Stimulated activated CD4-positive, alpha-beta T cell treated with anti-CD3 and anti-CD28 coated beads, Interleukin-2, amount 100 ng/mL, for 24 hours (primary cell): ENCODE results near the gene BFAR.
A peak's percentile ranks its signal among the peaks of the same experiment; 100 is the strongest.
"Not testable (repeated sequence)": the region's sequence is repeated elsewhere in the genome, so short reads cannot be mapped to it uniquely, and the experiment has no call there.

Experiments
- DNase-seq, 2 donors: peaks; one replicate each; pipeline ENCODE4 v3.0.0-alpha.2; 2020

Gene BFAR, protein sequence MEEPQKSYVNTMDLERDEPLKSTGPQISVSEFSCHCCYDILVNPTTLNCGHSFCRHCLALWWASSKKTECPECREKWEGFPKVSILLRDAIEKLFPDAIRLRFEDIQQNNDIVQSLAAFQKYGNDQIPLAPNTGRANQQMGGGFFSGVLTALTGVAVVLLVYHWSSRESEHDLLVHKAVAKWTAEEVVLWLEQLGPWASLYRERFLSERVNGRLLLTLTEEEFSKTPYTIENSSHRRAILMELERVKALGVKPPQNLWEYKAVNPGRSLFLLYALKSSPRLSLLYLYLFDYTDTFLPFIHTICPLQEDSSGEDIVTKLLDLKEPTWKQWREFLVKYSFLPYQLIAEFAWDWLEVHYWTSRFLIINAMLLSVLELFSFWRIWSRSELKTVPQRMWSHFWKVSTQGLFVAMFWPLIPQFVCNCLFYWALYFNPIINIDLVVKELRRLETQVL

DNA sequence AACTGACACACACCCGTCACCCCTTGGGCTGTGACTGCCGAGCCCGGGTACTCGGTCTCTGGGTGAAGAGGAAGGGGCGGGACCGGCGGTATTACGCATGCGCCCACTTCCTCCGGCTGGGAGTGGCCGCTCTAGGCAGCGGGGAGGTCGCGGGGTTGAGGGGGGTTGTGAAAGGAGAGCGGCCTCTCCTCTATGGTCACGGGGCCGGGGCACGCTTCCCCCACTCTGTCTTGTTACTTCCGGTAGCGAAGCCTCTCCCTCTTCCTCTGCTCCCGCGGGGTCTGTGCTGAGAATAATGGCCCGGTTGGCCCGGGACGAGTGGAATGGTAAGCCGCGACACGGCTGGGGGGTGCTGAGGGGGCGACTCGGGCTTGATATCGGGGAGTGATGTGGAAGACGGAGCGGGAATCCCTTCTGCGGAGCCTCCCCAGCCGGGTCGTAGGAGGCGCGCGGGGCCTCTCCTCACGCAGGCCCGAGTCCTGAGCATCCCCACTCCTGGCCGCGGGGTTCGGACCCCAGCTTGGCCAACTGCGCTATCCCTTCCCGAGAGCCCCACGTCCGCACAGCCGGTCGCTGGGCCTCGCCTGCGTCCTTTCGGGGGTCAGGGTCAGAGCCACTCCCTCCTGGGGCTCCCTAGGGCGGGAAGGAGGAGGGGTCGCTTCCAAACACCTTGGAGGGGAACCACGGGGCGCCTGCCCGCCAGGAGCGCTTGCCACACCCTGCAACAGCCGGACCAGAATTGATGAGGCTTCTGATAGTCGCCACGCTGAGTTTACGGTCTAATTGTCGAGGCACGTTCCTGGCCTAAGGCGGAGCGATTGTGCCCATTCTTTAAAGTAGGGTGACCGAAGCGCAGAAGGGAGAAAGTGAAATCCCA, at the start of gene BFAR:
Gene BFAR, plus strand, starts transcription at position 259 of the 877 bp plus-strand sequence. CDS start 11,396 bp downstream, outside the sequence.
- peak; percentile 99 for DNase-seq

DNA sequence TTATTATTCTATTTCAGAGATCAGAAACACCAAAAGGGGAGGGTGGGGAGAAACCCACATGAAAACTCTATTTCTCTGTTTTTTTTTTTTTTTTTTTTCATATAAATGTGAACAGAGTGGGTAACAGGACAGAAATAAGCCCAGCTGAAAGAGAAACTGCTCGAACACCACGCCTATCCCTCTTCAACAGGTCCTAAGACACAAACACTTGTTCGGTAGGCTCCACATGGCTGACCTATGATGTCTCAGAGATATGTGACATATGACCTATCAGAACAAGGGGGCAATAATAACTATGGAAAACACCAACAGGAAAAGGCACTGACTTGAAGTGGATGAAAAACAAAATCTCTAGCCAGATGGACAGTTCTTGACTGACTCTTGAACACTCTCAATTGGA, 47.5 kb upstream of the BFAR start:
- no peak for DNase-seq

DNA sequence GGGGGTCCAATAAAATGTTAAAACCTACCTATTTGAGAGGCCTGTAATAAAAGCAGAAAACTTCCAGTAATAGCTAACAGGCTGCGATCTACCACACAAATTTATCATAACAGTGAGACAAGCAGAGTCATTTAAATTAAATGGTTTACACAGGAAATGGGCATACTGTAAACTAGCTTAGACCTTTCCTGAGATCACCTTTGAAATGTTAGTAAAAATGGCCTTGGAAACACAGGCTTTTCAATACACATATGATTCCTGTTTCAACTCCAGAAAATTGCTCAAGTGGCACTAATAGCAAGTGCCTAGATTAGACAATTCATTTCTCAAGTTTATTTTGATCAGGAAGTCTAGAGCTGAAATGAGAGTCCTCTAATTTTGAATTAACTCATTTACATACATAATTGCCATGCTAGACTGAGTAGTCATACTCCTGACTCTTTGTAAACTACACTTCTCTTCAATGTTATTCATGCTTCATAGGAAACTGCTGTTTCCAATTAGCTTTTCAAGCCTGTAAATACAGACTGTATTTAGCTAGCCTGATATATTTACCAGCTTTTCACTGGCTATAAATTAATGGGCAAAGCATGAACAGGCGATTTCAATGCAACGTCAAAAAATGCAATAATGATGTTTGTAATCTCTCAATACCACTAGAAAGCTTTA, 46.0 kb upstream of the BFAR start:
- DNase-seq, result no peak

DNA sequence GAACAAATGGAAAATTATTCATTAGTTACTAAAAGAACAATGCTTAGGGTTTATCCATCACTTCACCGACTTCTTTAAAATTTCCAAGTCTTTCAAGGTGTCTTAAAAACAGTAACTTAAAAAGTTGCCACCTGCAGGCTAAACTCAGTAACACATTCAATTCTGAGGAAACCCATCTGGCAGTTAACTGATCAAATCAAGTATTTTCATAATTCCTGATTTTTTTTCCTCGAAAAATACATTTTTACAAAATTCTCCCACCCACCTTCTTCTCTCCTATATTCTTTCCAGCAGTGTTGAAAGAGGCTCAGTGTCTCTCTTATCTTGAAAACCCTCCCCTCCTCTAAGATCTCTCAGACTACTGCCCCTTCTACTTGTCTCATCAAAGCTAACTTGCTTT, 32.6 kb upstream of the BFAR start:
- no peak for DNase-seq

DNA sequence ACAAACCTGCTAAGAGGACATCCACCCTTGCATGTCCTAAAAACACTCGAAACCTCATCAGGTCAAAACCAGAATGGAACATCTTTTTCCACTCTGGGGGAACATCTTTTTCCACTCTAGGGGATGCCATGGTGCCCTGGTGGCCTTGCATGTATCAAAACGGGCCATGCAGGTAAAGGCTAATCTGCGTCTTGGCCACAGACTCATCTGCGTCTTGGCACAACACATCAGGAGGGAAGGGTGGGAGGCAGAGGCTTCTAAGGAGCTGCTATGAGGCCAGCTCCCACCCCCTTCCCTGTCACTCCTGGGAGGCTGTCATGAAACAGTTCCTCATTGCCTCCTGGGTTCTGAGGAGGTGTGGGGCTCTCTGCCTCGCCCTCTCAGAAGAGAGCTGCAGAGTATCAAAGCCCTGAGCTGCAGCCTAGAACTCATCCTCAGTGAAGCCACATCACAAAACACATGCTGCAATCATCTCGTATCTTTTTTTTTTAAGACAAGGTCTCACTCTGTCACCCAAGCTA, 30.2 kb upstream of the BFAR start:
- no peak for DNase-seq

DNA sequence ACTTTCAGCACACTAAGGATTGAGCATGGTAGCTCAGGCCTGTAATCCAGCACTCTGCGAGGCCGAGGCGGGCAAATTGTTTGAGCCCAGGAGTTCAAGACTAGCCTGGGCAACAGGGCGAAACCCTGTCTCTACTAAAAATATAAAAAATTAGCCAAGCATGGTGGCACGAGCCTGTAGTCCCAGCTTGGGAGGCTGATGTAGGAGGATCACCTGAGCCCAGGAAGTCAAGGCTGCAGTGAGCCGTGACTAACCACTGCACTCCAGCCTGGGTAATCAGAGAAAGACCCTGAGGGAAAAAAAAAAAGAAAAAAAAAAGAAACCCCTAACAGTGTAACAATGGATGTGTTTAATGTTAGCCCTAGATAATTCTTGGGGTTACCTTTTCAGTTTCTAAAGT, 26.6 kb upstream of the BFAR start:
- DNase-seq, result no peak

DNA sequence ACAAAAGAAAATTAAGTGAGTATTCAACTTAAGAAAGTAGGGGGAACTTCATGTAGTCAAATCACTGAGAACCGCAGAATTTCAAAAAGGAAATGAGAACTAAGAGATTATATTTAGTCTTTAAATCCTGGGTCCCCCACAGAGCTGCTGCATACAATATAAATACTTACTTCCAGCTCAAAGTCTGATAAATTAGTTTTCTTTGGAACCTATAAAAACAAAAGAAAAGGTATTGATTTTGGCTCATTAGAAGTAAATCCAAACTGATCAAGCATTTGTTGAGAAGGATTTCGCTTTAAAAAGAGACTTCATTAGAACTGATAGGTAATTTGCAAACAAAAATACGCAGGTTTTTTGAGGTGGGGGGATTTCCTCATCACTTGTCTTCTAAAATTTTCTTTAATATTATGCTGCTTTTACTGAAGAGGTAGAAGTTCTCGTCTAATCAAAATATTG, 24.6 kb upstream of the BFAR start:
- DNase-seq, result no peak

DNA sequence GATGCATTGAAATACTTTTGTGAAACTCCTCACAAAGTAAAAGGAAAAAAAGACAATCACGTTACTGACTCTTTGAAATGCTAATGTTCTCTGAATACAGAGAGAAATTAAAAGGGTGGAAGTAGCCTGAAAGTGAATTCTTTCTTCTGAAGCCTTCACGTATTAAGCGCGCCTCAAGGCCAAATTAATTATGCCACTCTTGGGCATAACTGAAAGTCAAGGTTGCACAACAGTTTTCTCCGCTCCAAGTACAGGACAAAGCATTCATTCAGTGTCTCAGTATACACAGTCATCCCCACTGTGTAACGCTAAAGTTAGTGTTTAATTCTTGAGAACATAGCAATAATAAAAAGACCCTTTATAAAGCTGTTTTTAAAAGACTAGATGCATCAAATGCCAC, 24.1 kb upstream of the BFAR start:
- no peak for DNase-seq

DNA sequence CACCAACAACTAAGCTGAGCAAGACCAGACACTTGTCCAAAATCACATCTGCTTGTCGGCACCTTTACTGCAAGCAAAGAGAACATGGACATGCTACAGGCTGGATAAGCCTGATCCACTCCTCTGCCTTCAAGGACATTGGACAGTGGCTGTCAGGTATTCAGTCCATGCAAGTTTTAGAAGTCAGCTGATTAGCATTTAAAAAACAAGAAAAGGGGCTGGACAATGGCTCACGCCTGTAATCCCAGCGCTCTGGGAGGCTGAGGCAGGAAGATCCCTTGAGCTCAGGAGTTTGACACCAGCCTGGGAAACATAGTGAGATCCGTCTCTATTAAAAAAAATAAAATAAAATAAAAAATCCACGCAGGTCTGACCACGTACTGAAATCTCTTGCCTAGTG, 23.0 kb upstream of the BFAR start:
- DNase-seq, result no peak

DNA sequence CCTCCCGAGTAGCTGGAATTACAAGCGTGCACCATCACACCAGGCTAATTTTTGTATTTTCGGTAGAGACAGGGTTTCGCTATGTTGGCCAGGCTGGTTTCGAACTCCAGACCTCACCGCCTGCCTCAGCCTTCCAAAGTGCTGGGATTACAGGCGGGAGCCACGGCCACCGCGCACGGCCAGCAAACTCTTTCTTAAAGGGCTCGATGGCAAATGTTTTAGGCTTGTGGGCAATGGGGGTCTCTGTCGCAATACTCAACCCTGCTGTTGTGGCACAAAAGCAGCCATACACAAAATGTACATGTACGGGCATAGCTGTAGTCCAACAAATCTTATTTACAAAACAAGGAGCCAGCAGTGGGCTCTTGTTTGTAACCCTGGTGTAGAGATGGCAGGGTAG, 21.1 kb upstream of the BFAR start:
- no peak for DNase-seq

DNA sequence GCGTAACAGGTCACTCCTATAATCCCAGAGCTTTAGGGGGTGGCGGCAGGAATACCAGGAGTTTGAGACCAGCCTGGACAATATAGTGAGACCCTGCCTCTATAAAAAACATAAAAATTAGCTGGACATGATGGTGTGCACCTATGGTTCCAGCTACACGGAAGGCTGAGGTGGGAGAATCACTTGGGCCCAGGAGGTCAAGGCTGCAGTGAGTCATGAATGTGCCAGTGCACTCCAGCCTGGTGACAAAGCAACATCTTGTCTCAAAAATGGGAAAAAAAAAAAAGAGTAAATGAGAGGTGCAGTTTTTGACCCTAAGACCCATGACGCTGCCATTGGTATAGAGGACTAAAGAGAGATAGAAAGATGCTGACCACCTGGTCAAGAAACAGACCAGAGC, 18.8 kb upstream of the BFAR start:
- DNase-seq, result no peak

DNA sequence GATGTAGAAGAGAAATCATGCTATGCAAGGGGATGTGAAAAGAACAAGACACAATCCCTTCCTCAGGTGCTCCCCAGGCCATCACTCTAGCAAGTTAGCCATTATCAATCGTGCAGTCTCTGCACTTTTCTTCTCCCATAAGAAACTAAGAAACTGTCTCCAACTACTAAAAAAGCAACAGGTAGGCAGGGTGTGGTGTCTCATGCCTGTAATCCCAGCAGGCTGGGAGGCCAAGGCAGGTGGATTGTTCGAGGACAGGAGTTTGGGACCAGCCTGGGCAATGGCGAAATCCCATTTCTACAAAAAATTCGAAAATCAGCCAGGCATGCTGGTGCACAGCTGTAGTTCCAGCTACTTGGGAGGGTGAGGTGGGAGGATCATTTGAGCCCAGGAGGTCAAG, 16.5 kb upstream of the BFAR start:
- no peak for DNase-seq

DNA sequence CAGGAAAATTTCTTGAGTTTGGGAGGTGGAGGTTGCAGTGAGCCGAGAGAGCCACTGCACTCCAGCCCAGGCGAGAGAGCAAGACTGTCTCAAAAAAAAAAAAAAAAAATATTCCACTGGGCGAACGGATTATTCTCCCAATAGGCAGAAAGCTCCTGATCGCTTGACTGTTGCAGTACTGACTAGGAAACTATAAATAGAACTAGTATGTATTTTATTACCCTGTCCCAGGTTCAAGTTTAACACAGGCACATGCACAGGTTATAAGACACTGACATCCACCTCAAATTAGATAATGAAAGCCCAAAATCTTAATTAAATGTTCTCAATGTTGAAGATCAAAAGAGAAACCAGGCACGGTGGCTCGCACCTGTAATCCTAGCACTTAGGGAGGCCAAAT, 14.2 kb upstream of the BFAR start:
- no peak for DNase-seq

DNA sequence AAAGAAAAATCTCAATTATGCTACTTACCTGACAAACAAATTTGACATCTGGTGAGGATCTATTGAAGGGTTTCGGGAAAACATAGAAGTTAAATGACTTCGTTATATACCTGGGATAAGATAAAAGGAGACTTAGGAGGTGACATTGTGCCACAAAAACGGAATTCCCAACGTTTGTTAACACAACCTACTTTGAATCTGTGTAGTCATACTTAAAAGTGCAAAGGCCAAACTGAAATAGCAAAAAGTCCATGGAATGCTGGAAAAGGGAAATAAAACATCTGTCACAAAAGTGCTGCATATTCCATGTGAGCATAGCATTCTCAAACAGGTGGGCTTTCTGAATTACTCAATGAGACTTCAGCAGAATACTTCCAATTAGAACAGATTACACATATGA, 5.7 kb upstream of the BFAR start:
- no peak for DNase-seq

DNA sequence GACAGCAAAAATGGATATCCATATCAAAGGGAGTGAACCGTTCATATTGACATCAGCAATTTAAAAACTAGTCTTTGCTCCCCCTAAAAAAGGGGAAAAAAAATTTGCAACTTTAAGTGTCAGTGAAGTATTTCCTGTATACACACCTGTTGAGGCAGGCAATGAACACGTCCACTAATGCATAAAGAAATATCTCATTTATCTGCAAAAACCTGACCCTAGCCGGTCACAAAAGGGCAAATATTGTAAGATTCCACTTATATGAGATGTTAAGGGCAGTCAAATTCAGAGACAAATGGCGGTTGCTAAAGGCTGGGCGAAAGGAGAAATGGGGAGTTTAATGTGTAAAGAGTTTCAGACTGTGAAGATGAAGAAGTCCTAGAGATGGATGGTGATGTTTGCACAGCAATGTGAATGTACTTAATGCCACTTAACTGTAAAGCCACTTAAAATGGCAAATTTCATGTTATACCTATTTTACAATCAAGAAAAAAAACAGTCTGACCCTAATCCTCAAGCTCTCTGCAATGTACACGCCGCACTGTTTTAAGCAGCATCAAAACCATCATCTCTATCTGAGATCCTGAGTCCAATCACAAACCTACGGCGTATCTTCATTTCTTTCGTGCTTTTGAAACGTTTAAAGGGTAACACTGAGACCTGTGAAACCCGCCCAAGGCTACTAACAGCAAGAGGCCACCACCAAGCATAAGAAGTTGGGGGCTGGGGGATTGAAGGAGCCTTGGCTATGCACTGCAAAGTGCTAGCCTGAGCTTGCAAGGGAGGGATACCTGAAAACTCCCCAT, 3.7 kb upstream of the BFAR start:
- peak; percentile 9 to 22 for DNase-seq

DNA sequence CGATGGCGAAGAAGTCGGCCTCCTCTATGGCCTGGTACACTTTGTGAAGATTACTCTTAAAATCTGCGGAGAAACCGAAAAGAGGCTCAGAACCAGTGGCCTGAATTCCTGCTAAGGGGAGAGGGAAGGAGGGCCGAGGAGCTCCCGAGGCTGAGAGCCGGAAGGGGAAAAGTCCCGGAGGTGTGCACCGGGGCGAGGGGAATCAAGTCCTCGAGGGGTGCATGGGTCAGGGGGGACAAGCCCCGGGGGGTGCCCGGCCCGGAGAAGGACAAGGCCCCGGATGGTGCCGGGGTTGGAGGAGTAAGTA, 3.2 kb upstream of the BFAR start:
- peak in 1 of 2 donors; percentile 36 for DNase-seq

DNA sequence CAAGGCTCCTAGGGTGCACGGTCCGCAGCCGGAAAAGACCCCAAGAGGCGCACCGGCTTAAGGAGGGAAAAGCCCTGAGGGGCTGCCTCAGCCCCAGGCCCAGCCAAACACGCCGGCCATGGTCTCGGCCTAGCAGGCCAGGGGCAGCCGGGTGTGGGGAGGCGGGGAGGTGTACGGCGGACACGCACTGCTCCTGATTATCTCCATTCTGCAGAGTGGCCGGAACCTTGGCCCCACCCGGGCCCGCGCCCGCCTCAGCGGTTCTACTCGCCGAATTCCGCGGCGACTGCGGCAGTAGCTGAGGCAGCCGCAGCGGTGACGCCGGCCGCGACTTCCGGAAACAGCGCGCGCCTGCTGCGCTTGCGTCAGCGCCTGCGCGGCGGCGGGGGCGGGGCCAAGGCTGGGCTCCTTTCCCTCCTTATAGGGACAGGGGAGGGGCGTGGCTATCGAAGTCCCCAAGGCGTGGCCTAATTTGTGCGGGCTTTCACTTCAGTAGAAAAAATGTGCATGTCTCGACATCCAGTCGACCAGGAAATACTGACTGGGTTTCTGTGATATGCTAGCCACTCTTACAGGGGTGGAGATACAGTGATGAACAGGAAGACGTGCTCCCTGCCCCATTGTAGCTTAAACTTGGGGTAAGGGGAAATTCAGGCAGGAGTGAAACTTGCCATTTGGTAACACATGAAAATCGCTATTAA, 2.7 kb upstream of the BFAR start, which contains the start of gene PARN:
Gene PARN, minus strand, starts transcription at position 342 of the 701 bp plus-strand sequence. Its CDS starts 135 bp downstream, at position 207.
- DNase-seq, result peak; percentile 98

DNA sequence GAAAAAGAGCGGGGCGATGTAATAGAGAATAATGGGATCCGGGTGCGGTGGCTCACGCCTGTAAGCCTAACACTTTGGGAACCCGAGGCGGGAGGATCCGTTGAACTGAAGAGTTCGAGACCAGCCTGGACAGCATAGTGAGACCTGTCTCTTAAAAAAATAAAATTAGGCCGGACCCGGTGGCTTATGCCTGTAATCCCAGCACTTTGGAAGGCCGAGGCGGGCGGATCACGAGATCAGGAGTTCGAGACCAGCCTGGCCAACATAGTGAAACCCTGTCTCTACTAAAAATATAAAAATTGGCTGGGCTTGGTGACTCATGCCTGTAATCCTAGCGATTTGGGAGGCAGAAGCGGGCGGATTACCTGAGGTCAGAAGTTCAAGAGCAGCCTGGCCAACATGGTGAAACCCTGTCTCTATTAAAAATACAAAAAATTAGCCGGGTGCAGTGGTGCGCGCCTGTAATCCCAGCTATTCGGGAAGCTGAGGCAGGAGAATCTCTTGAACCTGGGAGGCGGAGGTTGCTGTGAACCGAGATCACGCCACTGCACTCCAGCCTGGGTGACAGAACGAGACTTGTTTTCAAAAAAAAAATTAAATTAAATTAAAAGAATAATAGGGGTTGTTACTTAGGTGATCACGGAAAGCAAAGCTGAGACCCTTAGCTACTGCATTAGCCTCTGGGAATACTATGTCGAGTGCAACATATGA, 2.0 kb upstream of the BFAR start:
- not testable (repeated sequence) for DNase-seq

DNA sequence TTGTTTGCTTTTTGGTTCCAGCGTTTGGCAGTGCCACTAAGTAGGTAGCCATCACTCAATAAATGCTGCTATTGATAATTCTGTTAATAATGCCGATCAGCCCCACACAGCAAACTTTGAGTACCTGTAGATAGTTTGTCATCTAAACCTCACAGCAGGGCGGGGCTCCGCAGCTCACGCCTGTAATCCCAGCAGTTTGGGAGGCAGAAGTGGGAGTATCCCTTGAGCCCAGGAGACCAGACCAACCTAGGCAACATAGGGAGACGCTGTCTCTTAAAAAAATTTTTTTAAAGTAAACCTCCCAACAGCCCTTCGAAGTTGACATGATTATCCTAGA, 1.6 kb downstream of the BFAR start:
- DNase-seq, result no peak

DNA sequence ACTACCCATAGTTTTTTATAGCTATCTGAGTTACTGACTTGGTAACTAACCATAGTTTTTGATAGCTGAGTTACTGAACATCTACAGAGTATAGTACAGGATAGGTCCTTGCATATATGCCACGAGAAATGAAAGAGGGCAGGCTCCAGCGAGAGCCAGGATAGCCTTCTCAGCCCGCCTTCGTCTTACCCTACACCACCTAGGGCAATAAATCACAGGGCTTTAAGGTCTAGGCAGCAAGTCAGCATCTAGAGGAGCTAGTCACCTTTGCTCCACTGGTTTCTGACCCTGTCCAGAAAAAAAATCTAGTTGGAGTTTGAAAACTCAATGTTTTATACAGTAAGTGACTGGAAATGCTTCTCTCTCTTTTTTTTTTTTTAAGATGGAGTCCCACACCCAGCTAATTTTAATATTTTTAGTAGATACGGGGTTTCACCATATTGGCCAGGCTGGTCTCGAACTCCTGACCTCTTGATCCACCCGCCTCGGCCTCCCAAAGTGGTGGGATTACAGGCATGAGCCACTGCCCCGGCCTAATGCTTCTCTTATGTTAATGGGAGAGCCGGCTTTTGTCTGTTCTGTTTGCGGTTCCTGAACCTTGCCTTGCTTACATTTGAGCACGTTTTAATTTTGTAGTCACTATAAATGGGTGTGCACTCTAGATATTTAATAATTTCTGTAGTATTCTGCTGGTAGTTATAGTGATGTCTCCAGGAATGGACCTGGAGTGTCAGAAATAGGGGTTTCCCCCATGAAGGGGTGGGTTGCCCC, 2.8 kb downstream of the BFAR start:
- no peak for DNase-seq
